Measurements from ENCODE around the gene SNX1. TPM values are rescaled to one million over a fixed set of nuclear protein-coding genes. Genes with fewer than 3 reads are reported as not detected.
A peak's percentile ranks its signal among the peaks of the same experiment; 100 is the strongest.

SNX1 gene
- total and polyA plus RNA-seq, 9 donors: 51.5 to 139 (median 125) TPM

GRCh38 chr15:64149424-64149823, 53.6 kb downstream of the SNX1 start:
- Histone ChIP-seq H3K9me3 (no peaks in the 10 kb centered on the region), H3K27ac (no peak overlapping the region), H3K27me3 (no peaks in the 10 kb centered on the region), H3K4me3 (no peak overlapping the region), H3K4me1 (ENCODE audit: insufficient read depth) (peaks cover 5% of the 10 kb centered on the region), H3K36me3 (no peaks in the 10 kb centered on the region)
- no peak for DNase-seq
- no peak for TF ChIP-seq EP300 (IDR thresholded peaks at IDR 0.05)
- no peak for TF ChIP-seq POLR2A (IDR thresholded peaks at IDR 0.05)
- TF ChIP-seq CTCF (IDR thresholded peaks at IDR 0.05): no peak
- intact Hi-C loops (cut with DNase I): loop anchor here in 1 of 4 donors (5.0 kb wide), 1 partner anchor 1333 kb away; no protein-coding TSS in a partner anchor

- intact Hi-C loops (cut with DNase I): loop anchor here in 1 of 4 donors (5.0 kb wide), 1 partner anchor 1332 kb away; no protein-coding TSS in a partner anchor
- H3K27ac ChIP-seq: no peak overlapping the region
- H3K4me3 ChIP-seq: no peak overlapping the region
- no peak for TF ChIP-seq EP300 (IDR thresholded peaks at IDR 0.05)
- no peak for TF ChIP-seq POLR2A (IDR thresholded peaks at IDR 0.05)
- no peak for TF ChIP-seq CTCF (IDR thresholded peaks at IDR 0.05)
- H3K27me3 ChIP-seq: no peaks in the 10 kb centered on the region
- H3K4me1 ChIP-seq (ENCODE audit: insufficient read depth): peaks cover 5% of the 10 kb centered on the region
- no peaks in the 10 kb centered on the region for H3K36me3 ChIP-seq
- DNase-seq: peak in 1 of 5 donors; percentile 10
- WGBS, 3 donors: 59 to 72% (median 62%) methylated on average over 9 of the region's 9 CpGs
- no peaks in the 10 kb centered on the region for H3K9me3 ChIP-seq
These were observed 54.3 kb downstream of the SNX1 start for GRCh38 chr15:64149893-64150578.

GRCh38 chr15:64151727-64152506, 56.1 kb downstream of the SNX1 start, which contains the start of gene SNX22:
Gene SNX22 (plus strand): TSS chr15:64151731. CDS start chr15:64151776, 45 bp downstream.
- TF ChIP-seq CTCF (IDR thresholded peaks at IDR 0.05): no peak
- no peak for TF ChIP-seq EP300 (IDR thresholded peaks at IDR 0.05)
- no peak for TF ChIP-seq POLR2A (IDR thresholded peaks at IDR 0.05)
- Histone ChIP-seq H3K4me1 (ENCODE audit: insufficient read depth) (peaks cover 5% of the 10 kb centered on the region), H3K9me3 (no peaks in the 10 kb centered on the region), H3K36me3 (no peaks in the 10 kb centered on the region), H3K27me3 (no peaks in the 10 kb centered on the region), H3K27ac (no peak within 1 kb of the TSS), H3K4me3 (peak within 1 kb of the TSS; percentile 21)
- intact Hi-C loops (cut with DNase I): no loop called here
- WGBS, 3 donors: 1 to 2% (median 1%) methylated on average over 13 to 83 of the region's 83 CpGs
- peak in 2 of 5 donors; percentile 48 to 53 for DNase-seq

- Histone ChIP-seq H3K9me3 (no peaks in the 10 kb centered on the region), H3K4me1 (ENCODE audit: insufficient read depth) (peaks cover 5% of the 10 kb centered on the region), H3K27me3 (no peaks in the 10 kb centered on the region), H3K36me3 (no peaks in the 10 kb centered on the region), H3K4me3 (no peak overlapping the region), H3K27ac (no peak overlapping the region)
- peak in 2 of 5 donors; percentile 16 to 49 for DNase-seq
- 26 to 32% (median 32%) methylated on average over 25 to 27 of the region's 27 CpGs for WGBS, 3 donors
- TF ChIP-seq POLR2A (IDR thresholded peaks at IDR 0.05) (no peak), CTCF (IDR thresholded peaks at IDR 0.05) (no peak), EP300 (IDR thresholded peaks at IDR 0.05) (no peak)
- intact Hi-C loops (cut with DNase I): no loop called here
These were observed 57.0 kb downstream of the SNX1 start for GRCh38 chr15:64152507-64153387.
